ENCODE results near the gene MEOX2.

The MEOX2 gene

GRCh38 chr7:15684111-15684800 lies 2.2 kb downstream of the MEOX2 start:
- H3K4me3 ChIP-seq (replicated peaks; ENCODE audit: insufficient read depth, low read length), result no peak overlapping the region
- H3K27me3 ChIP-seq (ENCODE audit: insufficient read depth, poor library complexity, severe bottlenecking), result peaks cover 38% of the 10 kb centered on the region
- DNase-seq (ENCODE audit: low read depth in 1 of 2, low spot score in 1 of 2), result no peak
- TF ChIP-seq CTCF (IDR thresholded peaks at IDR 0.05; ENCODE audit: insufficient read depth, low read length) (no peak), GABPA (IDR thresholded peaks at IDR 0.05; ENCODE audit: low read depth) (no peak), REST (IDR thresholded peaks at IDR 0.05; ENCODE audit: insufficient replicate concordance, low read depth) (no peak), POLR2AphosphoS5 (IDR thresholded peaks at IDR 0.05; ENCODE audit: low read depth) (no peak), SPI1 (IDR thresholded peaks at IDR 0.05; ENCODE audit: borderline replicate concordance, low read depth) (no peak)
- H3K27ac ChIP-seq (replicated peaks), result no peak overlapping the region

GRCh38 chr7:15682751-15683245 lies 3.7 kb downstream of the MEOX2 start:
- H3K27ac ChIP-seq (replicated peaks), result no peak overlapping the region
- H3K4me3 ChIP-seq (replicated peaks; ENCODE audit: insufficient read depth, low read length), result no peak overlapping the region
- DNase-seq (ENCODE audit: low read depth in 1 of 2, low spot score in 1 of 2), result no peak
- H3K27me3 ChIP-seq (ENCODE audit: insufficient read depth, poor library complexity, severe bottlenecking), result peaks cover 35% of the 10 kb centered on the region
- no peak for TF ChIP-seq GABPA (IDR thresholded peaks at IDR 0.05; ENCODE audit: low read depth)
- TF ChIP-seq CTCF (IDR thresholded peaks at IDR 0.05; ENCODE audit: insufficient read depth, low read length), result no peak
- no peak for TF ChIP-seq REST (IDR thresholded peaks at IDR 0.05; ENCODE audit: insufficient replicate concordance, low read depth)
- TF ChIP-seq SPI1 (IDR thresholded peaks at IDR 0.05; ENCODE audit: borderline replicate concordance, low read depth), result no peak
- TF ChIP-seq POLR2AphosphoS5 (IDR thresholded peaks at IDR 0.05; ENCODE audit: low read depth), result no peak

- Histone ChIP-seq H3K4me3 (replicated peaks; ENCODE audit: insufficient read depth, low read length) (no peak overlapping the region), H3K27me3 (ENCODE audit: insufficient read depth, poor library complexity, severe bottlenecking) (peaks cover 28% of the 10 kb centered on the region), H3K27ac (replicated peaks) (no peak overlapping the region)
- TF ChIP-seq POLR2AphosphoS5 (IDR thresholded peaks at IDR 0.05; ENCODE audit: low read depth) (no peak), REST (IDR thresholded peaks at IDR 0.05; ENCODE audit: insufficient replicate concordance, low read depth) (no peak)
- no peak for DNase-seq (ENCODE audit: low read depth in 1 of 2, low spot score in 1 of 2)
Measured at GRCh38 chr7:15682111-15682510, 4.4 kb downstream of the MEOX2 start.
